ENCODE measurements around the gene TCP11. TPM values are rescaled to one million over a fixed set of nuclear protein-coding genes. Genes with fewer than 3 reads are reported as not detected.

TCP11 gene
- total RNA-seq, 1 experiment from 2014 or later, result not detected

GRCh38 chr6:35160642-35161041, 19.5 kb upstream of the TCP11 start:
- no peaks in the 10 kb centered on the region for H3K36me3 ChIP-seq
- no peak overlapping the region for H3K4me3 ChIP-seq
- peaks cover 9% of the 10 kb centered on the region; the same call in 1 of the 2 replicates for H3K9me3 ChIP-seq
- H3K27me3 ChIP-seq, result no peaks in the 10 kb centered on the region
- DNase-seq, result no peak

- Histone ChIP-seq H3K27me3 (no peaks in the 10 kb centered on the region), H3K36me3 (no peaks in the 10 kb centered on the region), H3K9me3 (peaks cover 8% of the 10 kb centered on the region; the same call in 1 of the 2 replicates), H3K4me3 (no peak overlapping the region)
- DNase-seq, result no peak
Observed at GRCh38 chr6:35158520-35158919, 17.4 kb upstream of the TCP11 start.

GRCh38 chr6:35154947-35155346, 13.8 kb upstream of the TCP11 start:
- H3K27me3 ChIP-seq, result no peaks in the 10 kb centered on the region
- no peak overlapping the region for H3K4me3 ChIP-seq
- peaks cover 4% of the 10 kb centered on the region; the same call in 1 of the 2 replicates for H3K9me3 ChIP-seq
- DNase-seq, result no peak
- no peaks in the 10 kb centered on the region for H3K36me3 ChIP-seq

GRCh38 chr6:35154262-35154661, 13.1 kb upstream of the TCP11 start:
- no peak for DNase-seq
- H3K4me3 ChIP-seq, result no peak overlapping the region
- no peaks in the 10 kb centered on the region for H3K27me3 ChIP-seq
- peaks cover 4% of the 10 kb centered on the region; the same call in 1 of the 2 replicates for H3K9me3 ChIP-seq
- no peaks in the 10 kb centered on the region for H3K36me3 ChIP-seq

GRCh38 chr6:35152067-35152707, 11.0 kb upstream of the TCP11 start:
- no peak for DNase-seq
- Histone ChIP-seq H3K27me3 (no peaks in the 10 kb centered on the region), H3K9me3 (peaks cover 4% of the 10 kb centered on the region; the same call in 1 of the 2 replicates), H3K4me3 (no peak overlapping the region), H3K36me3 (no peaks in the 10 kb centered on the region)

GRCh38 chr6:35151466-35151865, 10.3 kb upstream of the TCP11 start:
- Histone ChIP-seq H3K27me3 (no peaks in the 10 kb centered on the region), H3K9me3 (peaks cover 4% of the 10 kb centered on the region; the same call in 1 of the 2 replicates), H3K4me3 (no peak overlapping the region), H3K36me3 (no peaks in the 10 kb centered on the region)
- no peak for DNase-seq

GRCh38 chr6:35149891-35150566, 8.9 kb upstream of the TCP11 start:
- Histone ChIP-seq H3K27me3 (no peaks in the 10 kb centered on the region), H3K36me3 (no peaks in the 10 kb centered on the region), H3K9me3 (no peaks in the 10 kb centered on the region), H3K4me3 (no peak overlapping the region)
- no peak for DNase-seq

- H3K36me3 ChIP-seq, result no peaks in the 10 kb centered on the region
- H3K9me3 ChIP-seq, result no peaks in the 10 kb centered on the region
- H3K27me3 ChIP-seq, result no peaks in the 10 kb centered on the region
- H3K4me3 ChIP-seq, result no peak overlapping the region
- peak; percentile 83 for DNase-seq
Observed at GRCh38 chr6:35148167-35148741, 7.1 kb upstream of the TCP11 start.

- Histone ChIP-seq H3K4me3 (no peak overlapping the region), H3K27me3 (no peaks in the 10 kb centered on the region), H3K36me3 (no peaks in the 10 kb centered on the region), H3K9me3 (no peaks in the 10 kb centered on the region)
- DNase-seq, result no peak
Observed at GRCh38 chr6:35147486-35147885, 6.3 kb upstream of the TCP11 start.

GRCh38 chr6:35147026-35147425, 5.9 kb upstream of the TCP11 start:
- DNase-seq, result no peak
- no peaks in the 10 kb centered on the region for H3K9me3 ChIP-seq

GRCh38 chr6:35146453-35146852, 5.3 kb upstream of the TCP11 start:
- H3K9me3 ChIP-seq, result no peaks in the 10 kb centered on the region
- H3K4me3 ChIP-seq, result no peak overlapping the region
- no peaks in the 10 kb centered on the region for H3K36me3 ChIP-seq
- no peaks in the 10 kb centered on the region for H3K27me3 ChIP-seq
- DNase-seq, result peak; percentile 85

More at GRCh38 chr6:35147026-35147425, 5.9 kb upstream of the TCP11 start:
- H3K4me3 ChIP-seq, result no peak overlapping the region
- H3K27me3 ChIP-seq, result no peaks in the 10 kb centered on the region
- H3K36me3 ChIP-seq, result no peaks in the 10 kb centered on the region

- Histone ChIP-seq H3K36me3 (no peaks in the 10 kb centered on the region), H3K4me3 (no peak overlapping the region), H3K9me3 (no peaks in the 10 kb centered on the region), H3K27me3 (no peaks in the 10 kb centered on the region)
- no peak for DNase-seq
Observed at GRCh38 chr6:35145757-35146156, 4.6 kb upstream of the TCP11 start.

- Histone ChIP-seq H3K9me3 (no peaks in the 10 kb centered on the region), H3K36me3 (no peaks in the 10 kb centered on the region), H3K4me3 (no peak overlapping the region), H3K27me3 (no peaks in the 10 kb centered on the region)
- peak; percentile 76 for DNase-seq
Observed at GRCh38 chr6:35142588-35143569, 1.7 kb upstream of the TCP11 start.

GRCh38 chr6:35140639-35141006, 516 bp downstream of the TCP11 start:
- no peak for DNase-seq
- Histone ChIP-seq H3K27me3 (no peaks in the 10 kb centered on the region), H3K4me3 (no peak overlapping the region), H3K9me3 (no peaks in the 10 kb centered on the region), H3K36me3 (no peaks in the 10 kb centered on the region)

- Histone ChIP-seq H3K9me3 (no peaks in the 10 kb centered on the region), H3K4me3 (no peak overlapping the region), H3K27me3 (no peaks in the 10 kb centered on the region), H3K36me3 (no peaks in the 10 kb centered on the region)
- DNase-seq, result peak; percentile 68
Observed at GRCh38 chr6:35139924-35140638, 1.1 kb downstream of the TCP11 start.

- Histone ChIP-seq H3K9me3 (no peaks in the 10 kb centered on the region), H3K27me3 (no peaks in the 10 kb centered on the region), H3K4me3 (no peak overlapping the region), H3K36me3 (no peaks in the 10 kb centered on the region)
- DNase-seq, result no peak
Observed at GRCh38 chr6:35139470-35139869, 1.7 kb downstream of the TCP11 start.

All from MG63 (cell line).